NCI-H524 treated with DMSO at 0.1 percent for 48 hours (cell line): ENCODE data around the gene DDX59.
"Not testable (repeated sequence)": the region's sequence is repeated elsewhere in the genome, so short reads cannot be mapped to it uniquely, and the experiment has no call there.

Source experiments
- DNase-seq: peaks from one replicate; lab custom pipeline; 2025; lab: John Stamatoyannopoulos, UW

DDX59 gene

GRCh38 chr1:200670242-200671118, 773 bp upstream of the DDX59 start:
- DNase-seq = peak; percentile 60

- no peak for DNase-seq
Observed at GRCh38 chr1:200668514-200669313, 993 bp downstream of the DDX59 start.

GRCh38 chr1:200666309-200666708, 3.4 kb downstream of the DDX59 start:
- no peak for DNase-seq

- DNase-seq = no peak
Observed at GRCh38 chr1:200665861-200666260, 3.8 kb downstream of the DDX59 start.

GRCh38 chr1:200660719-200661118, 9.0 kb downstream of the DDX59 start:
- no peak for DNase-seq

- DNase-seq = no peak
Observed at GRCh38 chr1:200659269-200659668, 10.4 kb downstream of the DDX59 start.

- DNase-seq = no peak
Observed at GRCh38 chr1:200658037-200658818, 11.5 kb downstream of the DDX59 start.

GRCh38 chr1:200654660-200655059, 15.0 kb downstream of the DDX59 start:
- no peak for DNase-seq

GRCh38 chr1:200653022-200653462, 16.7 kb downstream of the DDX59 start:
- no peak for DNase-seq

GRCh38 chr1:200652378-200652777, 17.3 kb downstream of the DDX59 start:
- DNase-seq = no peak

GRCh38 chr1:200646515-200646914, 23.2 kb downstream of the DDX59 start:
- no peak for DNase-seq

GRCh38 chr1:200644021-200644420, 25.7 kb downstream of the DDX59 start:
- no peak for DNase-seq

GRCh38 chr1:200642481-200642880, 27.2 kb downstream of the DDX59 start:
- DNase-seq = no peak

GRCh38 chr1:200640963-200641401, 28.7 kb downstream of the DDX59 start:
- DNase-seq = no peak

GRCh38 chr1:200640373-200640962, 29.2 kb downstream of the DDX59 start:
- no peak for DNase-seq

GRCh38 chr1:200638073-200638472, 31.6 kb downstream of the DDX59 start:
- no peak for DNase-seq

- no peak for DNase-seq
Observed at GRCh38 chr1:200636681-200637080, 33.0 kb downstream of the DDX59 start.

- no peak for DNase-seq
Observed at GRCh38 chr1:200634261-200635122, 35.2 kb downstream of the DDX59 start.

- DNase-seq = no peak
Observed at GRCh38 chr1:200631375-200631774, 38.3 kb downstream of the DDX59 start.

GRCh38 chr1:200630515-200630899, 39.2 kb downstream of the DDX59 start:
- DNase-seq = not testable (repeated sequence)
